Measurements from ENCODE around the gene NPC2.

- TF ChIP-seq, protein P1, sequence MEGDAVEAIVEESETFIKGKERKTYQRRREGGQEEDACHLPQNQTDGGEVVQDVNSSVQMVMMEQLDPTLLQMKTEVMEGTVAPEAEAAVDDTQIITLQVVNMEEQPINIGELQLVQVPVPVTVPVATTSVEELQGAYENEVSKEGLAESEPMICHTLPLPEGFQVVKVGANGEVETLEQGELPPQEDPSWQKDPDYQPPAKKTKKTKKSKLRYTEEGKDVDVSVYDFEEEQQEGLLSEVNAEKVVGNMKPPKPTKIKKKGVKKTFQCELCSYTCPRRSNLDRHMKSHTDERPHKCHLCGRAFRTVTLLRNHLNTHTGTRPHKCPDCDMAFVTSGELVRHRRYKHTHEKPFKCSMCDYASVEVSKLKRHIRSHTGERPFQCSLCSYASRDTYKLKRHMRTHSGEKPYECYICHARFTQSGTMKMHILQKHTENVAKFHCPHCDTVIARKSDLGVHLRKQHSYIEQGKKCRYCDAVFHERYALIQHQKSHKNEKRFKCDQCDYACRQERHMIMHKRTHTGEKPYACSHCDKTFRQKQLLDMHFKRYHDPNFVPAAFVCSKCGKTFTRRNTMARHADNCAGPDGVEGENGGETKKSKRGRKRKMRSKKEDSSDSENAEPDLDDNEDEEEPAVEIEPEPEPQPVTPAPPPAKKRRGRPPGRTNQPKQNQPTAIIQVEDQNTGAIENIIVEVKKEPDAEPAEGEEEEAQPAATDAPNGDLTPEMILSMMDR (conservative IDR thresholded peaks at IDR 0.05; ENCODE audit: low read depth, low read length), result peak; percentile 80
- no peak for TF ChIP-seq EZH2 (IDR thresholded peaks at IDR 0.05; ENCODE audit: low read length, unreplicated experiment)
Observed at GRCh38 chr14:74502236-74503019, 9.3 kb upstream of the NPC2 start.
